NCI-H82 (cell line): ENCODE data around the gene NR1H4.
"Not testable (repeated sequence)": the region's sequence is repeated elsewhere in the genome, so short reads cannot be mapped to it uniquely, and the experiment has no call there.

Experiments
- DNase-seq: peaks from one replicate; lab custom pipeline; 2025; lab: John Stamatoyannopoulos, UW

NR1H4 gene

DNA sequence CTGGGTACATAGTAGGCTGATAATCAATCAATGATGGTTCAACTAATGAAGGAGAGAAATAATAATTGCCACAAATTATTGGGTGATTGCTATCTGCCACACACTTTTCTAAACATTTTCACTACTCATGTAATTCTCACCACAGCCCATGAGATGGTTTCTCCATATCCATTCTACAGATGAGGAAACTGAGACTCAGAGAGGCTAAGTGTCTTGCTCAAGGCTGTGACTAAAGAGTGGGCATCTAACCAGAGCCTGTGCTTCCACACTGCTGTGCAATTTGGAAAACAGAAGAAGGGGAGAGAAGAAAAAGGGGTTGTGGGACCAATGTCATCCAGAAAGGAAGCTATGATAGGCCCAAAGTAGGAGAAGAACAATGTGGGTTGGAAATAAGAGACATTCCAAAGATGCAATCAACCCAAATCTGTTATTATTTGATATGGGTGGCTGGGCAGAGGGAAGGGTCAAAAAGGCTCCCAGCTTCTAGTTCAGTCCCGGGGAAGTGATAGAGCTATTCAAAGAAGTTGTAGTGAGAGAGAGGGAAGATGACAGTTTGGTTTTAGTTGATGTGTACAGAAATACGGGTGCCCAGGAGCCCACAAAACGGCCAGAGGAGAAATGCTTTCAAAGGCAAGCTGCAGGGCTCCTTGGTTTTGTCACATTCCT lies 483 bp upstream of the NR1H4 start:
- no peak for DNase-seq

DNA sequence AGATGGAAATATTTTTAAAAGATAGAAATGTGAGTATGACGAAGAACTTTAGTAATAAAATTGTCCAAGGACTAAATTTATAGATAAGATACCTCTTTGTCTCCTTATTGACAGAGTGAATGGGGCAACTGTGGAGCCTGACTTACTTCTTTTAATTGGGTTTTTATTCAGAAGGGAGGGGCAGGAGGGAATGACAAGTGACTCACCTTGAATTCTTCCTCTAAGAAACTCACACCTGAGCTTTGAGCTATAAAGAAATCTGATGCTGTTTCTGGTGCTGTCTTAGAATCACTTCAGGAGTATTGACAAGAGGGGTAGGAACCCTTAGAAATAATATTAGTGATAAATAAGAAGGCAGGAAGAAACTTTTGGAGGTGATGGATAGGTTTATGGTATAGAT lies 951 bp downstream of the NR1H4 start:
- no peak for DNase-seq

DNA sequence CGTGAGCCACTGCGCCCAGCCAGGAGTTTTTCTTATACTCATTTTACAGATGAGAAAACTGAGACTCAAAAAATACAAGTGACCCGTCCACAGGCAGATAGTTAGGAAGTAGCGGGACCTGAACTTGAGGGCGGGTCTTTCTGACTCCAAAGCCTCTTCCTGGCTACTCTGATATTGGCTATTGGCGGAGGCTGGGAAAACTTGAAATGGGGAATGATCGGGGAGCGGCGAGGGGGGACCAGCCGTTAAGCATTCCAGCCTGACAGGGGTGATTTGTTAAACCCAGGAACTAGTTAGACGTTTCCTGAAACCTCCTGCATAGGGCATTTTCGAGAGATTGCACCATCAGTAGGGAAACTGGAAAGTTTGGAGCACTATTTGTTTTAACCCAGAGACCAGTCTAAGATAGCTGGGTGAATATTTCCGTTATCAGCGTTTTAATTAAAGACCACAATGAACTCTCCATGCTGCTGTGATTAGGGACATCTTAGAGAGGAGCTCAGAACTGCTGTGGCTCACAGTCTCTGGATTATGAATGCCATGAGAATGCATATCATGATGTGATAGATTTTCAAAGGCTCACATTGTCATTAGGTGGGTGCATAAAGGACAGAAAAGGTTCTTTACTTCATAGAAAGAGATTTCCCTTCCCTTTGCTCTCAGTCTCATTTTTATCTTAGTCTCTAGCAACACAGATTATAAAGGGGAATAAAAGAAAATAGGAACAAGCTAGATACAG lies 2.5 kb downstream of the NR1H4 start:
- DNase-seq, result no peak

DNA sequence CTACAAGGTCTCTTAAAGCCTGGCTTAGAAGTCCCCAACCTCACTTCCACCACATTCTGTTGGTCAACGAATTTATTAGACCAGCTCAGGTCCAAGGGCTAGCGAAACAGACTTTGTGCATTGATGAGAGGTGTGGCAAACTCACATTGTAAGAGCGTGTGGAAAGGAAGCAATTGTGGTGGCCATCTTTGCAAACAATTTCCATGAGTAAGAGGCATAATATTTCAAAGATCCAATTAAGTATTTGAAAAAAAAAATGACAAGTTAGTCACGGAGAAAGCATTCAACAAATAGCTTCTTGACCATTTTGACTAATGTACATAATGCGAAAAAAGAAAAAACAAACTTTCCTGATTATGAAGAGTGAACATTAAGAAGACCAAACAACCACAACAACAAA lies 7.4 kb downstream of the NR1H4 start:
- no peak for DNase-seq

DNA sequence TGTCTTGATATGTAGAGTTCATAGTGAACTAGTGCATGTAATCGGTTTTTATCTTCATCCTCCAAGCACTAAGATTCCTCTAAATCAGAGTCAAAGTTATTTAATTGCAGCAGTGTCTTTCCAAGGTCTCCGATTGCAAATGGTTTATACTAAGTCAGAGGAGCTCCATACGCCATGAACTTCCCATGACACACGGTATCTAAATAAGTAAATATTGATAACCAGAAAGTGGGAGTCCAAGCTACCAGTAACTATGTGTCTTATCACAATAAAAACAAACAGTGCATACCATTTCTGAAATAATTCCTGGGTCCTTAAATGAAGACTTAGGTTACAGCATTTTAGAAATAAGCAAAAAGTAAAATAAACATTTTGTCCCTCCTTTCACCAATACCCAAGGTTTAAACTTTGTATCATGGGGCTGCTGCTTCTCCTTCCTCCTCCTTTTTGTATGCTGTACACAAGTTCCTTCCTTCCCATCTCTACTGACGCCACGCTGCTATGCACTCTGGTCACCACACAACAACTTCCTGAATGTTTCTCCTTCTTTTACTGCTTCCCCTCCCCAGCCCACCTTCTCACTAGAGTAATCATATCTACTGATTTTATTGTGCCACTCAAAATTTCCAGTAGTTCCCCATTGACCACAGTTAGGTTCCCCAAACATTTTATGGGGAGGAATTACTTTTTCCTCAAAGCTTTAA lies 10.7 kb downstream of the NR1H4 start:
- DNase-seq, result no peak

DNA sequence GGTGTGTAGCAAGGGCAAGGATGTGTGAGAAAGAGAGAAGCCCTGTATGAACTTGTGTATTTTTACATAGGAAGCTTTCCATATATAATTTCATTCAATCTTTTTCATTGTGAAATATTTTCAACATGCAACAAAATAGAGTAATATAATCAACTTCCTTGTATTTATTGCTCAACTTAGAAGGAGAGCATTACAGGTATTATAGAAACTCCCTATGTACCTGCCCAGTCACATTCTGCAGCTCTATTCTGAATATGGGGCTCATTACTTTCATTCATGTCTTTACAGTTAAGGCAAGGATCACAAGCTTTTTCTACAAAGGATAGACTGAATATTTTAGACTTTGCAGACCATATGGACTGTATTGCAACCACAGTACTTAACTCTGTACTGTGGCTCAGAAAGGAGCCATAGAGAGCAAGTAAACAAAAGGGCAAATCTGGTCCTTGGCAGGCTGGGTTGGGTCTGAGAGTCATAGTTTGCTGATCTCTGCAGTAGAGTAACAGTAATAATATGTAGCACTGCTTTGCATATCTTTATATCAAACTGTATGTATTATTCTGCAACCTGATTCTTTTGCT lies 11.3 kb downstream of the NR1H4 start:
- DNase-seq, result no peak

DNA sequence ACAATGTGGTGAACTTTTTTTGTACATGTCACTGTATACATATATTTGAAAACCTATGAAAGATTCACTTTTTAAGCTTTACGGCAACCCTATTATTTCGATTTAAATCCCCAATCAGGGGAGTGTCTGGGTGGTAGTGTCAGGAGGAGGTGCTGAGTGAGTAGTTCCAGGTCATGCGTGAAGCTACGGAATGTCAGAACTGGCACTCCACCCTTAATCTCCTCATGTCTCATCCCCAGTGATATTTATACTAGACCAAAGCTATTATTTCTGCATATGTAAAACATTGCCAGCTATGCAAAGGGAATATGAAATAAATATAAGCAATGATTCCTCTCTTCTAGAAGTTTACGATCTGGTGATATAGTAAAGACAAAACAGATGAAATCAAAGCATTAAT lies 12.3 kb downstream of the NR1H4 start:
- no peak for DNase-seq

DNA sequence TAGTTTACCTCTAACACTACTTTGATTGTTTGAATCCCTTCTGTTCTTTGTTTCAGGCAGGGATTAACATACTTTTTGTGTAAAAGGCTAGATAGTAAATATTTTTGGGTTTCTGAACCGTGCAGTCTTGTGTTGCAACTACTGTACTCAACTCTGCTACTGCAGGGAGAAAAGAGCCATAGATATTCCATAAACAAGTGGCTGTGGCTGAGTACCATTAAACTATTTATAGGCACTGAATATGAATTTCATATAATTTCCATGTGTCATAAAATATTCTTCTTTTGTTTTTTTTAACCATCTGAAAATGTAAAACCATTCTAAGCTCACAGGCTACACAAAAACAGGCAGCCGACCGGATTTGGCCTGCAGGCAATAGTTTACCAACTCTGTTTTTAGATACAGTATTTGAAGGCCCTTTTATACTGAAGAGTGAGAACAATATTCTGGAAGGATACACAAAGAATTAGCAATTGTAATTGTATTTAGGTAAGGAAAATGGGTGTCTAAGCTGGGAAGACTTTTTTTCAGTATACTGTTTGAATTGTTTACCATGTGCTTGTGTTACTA lies 15.7 kb downstream of the NR1H4 start:
- no peak for DNase-seq

DNA sequence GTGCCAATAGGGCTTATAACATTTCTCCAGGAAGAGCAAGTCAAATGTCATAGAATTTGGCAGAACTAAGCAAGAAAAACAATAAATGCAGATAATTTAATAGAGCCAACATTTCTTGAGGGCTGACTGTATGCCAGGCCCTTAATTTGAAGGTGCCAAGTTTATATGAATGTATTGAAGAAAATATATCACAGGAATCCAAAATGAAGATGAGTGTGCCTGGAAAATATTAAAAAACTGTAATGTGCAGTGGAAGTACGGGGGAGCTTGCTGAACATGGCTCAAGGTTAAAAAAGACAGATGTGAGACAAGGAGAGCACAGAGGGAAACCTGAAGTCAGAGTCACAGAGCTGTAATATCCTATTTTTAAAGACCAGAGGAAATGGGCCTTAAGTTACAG lies 16.4 kb downstream of the NR1H4 start:
- DNase-seq, result no peak

DNA sequence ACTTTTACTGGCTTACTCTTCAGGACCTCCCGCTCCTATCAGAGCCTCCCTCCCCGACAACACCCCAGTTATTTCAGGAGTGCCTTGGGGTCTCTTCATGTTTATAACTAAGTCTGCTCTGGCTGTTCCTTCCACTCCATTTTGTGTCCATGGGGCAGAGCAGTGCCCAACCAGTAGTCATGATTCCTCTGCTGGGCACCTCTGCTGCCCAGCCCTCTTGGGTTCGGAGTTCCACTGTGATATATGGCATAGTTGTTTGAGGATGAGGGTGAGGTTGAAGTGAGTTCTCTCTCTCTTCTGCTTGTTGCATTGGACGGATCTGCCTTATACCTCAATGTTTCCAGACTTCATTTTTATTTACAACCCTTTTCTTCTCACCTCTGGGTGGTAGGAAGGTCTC lies 17.4 kb downstream of the NR1H4 start:
- DNase-seq, result no peak

DNA sequence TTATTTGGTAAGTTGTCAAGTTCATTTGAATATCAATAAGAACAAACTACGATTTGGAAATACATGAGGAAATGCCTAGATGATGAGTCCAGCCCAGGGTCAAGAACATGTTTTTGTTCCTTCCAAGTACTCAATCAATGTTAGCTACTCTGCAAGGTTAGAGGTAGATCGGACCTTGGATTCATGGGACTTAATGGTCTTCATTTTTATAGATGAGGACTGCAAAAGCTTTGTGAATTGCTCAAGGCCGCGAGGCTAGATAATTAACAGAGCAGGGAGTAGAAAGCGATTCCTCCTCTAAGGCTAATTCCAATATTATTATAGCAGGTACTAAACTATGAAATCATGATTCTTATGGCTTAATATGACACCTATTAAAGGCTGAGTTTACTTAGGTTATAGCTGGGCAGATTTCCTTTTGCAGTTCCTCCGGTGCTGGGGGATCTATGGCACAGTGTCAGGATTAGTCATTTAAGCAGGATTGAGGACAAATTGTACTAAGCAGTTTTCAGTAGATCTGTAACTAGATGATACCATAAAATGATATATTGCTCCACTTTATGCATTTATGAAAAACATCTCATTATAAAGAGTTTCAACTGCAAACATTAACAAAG lies 19.8 kb downstream of the NR1H4 start:
- DNase-seq, result no peak

DNA sequence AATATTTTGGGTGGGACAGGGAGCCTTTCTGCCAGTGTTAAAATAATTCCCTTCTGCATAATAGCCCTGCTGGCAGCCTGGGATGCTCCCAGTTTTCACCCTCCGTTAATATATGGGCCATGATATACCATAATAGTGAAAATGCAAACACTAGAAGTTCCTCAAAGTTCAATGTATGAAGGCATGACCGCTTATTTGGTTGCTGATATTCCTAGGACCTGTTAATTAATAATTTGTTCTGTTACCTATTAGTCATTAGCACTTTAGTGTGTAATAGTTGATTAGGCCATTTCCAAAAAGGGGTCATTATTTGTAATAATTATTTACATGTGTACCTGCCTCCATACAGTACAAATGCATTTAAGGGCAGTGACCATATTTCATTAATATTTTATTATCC lies 20.4 kb downstream of the NR1H4 start:
- DNase-seq, result no peak

DNA sequence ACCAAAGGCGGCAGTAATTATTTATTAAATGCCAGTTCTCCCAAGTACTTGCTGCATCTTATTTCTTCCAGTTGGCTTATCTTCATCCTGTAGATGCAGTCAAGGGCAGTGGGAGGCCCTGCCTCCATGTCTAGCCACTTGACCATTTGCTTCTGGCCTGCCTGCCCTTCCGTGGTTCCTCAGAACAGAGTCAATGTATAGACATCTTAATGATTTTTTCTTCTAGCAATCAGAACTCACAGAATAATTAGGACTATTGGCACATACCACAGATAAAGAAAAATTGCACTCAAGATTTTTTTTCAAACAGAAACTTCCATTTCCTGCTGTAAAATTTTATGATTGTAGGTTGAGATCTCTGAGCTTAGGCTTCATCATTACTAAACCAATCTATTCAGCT lies 20.9 kb downstream of the NR1H4 start:
- DNase-seq, result no peak

DNA sequence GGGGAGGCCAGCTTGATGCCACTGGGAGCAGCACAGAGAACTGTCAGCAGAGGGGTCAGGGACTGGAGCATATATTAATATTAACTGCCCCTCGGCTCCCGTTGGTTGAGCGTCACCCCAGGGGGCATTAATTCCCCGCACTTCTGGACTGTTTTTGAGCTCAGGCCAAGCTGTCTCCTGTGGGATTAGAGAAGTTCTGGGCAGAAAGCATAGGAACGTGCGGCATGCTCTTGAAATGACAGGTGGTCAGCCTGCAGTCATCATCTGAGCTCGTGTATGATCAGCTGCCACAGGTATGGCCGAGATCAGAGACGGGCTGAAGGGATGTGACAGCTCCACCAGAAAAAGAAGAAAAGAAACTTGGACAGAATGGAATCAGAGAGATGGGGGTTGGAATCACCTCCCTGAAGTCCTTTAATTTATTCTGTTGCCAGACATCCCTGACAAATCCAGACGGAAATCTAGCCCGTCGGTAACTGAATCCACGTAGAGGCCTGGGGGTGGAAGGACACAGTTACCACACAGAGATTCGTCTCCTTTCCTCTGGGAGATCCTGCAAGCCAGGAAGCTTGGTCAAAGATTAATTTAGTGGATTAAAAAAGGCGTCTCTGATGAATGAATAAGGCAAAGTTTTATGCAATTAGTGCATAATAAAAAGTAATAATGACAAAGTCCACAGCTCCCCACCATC lies 23.6 kb downstream of the NR1H4 start:
- peak; percentile 42 for DNase-seq

DNA sequence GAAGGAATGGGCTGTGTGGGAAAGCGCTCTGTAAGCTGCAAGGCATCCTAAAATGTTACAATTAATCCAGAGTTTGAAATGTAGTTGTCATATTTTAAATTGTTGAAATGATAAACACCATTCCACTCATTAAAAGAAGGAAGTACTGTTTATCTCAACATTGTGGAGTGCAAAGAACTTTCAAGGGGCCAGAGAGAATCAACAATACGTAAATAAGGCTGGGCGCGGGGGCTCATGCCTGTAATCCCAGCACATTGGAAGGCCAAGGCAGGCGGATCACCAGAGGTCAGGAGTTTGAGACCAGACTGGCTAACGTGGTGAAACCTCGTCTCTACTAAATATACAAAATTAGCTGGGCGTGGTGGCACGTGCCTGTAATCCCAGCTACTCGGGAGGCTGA lies 24.5 kb downstream of the NR1H4 start:
- DNase-seq, result no peak

DNA sequence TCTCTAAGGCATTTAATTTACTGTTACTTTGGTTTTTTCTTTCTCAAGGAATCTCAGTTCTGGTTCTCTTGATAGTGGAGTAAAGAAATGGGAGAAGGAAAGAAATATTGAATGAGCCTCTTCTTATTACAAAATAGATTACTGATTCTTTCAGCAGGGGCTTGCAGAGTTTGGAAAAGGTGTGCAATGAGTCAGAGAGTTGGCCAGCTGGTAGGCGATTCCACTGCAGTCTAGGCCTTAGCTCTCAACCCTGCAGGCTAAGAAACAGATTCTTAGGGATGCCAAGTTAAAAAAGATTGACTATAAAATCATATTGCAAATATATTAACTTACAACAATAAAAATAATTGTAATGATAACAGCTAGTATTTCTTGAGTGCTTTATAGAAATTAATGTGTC lies 25.8 kb downstream of the NR1H4 start:
- DNase-seq, result no peak

DNA sequence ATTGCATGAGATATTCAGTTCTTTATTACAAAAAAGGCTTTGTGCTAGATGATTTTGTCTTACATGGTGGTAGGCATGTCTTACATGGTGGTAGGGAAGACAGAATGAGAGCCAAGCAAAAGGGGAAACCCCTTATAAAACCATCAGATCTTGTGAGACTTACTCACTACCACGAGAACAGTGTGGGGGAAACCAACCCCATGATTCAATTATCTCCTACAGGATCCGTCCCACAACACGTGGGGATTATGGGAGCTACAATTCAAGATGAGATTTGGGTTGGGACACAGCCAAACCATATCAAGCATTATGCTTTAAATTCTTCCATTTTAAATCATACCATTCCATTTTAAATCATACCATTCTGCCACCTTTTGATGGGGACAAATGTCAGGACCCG lies 29.1 kb downstream of the NR1H4 start:
- DNase-seq, result not testable (repeated sequence)

DNA sequence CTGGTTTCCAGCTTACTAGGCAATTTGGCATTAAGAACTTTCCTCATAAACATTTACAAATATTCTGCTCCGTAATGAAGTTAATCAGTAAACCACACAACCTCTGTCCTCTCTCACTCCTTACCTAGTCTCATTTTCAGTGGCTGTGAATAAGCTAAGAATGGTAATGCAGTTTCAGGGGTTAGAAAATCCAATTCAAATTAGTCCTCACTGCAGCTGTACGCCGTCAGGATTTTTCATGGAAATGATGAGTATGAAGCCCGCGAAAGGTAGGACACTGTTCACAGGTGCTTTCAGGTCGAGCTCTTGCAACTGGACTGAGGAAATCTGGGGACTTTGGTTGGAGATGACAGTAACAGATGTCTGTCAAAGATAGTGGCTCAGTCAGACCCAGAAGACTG lies 29.6 kb downstream of the NR1H4 start:
- no peak for DNase-seq

DNA sequence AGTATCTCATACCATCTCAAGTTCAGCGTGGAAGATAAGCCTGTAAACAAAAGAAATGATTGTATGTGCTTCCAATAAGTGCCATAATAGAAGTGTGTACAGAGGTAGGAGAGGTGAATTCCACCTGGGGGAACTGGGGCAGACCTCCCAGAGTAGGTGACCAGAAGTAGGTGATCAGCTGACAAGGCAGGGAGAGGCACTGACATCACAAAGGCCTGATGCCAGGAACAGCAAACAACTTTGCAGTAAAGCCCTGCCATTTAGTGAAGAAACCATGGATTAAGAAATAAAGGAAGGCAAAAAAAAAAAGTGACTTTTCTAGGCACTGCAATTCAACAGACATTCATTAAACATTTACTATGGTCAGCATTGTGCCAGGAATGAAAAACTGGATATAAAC lies 31.1 kb downstream of the NR1H4 start:
- no peak for DNase-seq

DNA sequence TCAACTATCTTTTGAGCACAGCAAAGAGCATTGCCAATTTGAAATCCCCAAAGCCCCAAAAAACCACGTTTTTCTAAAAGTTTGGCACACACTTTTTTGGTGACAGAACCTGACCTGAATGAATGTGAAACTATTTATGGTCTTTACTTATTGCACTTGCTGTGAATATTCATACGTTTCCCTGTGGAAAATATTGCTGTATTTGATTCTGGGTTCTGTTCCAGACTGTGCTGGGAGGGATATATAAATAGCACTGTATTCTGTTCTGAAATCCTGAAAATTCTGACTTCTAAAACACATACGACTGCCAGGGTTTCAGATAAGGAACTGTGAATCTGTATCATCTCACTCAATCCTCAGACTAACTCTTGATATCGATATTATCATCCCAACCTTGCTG lies 35.1 kb downstream of the NR1H4 start:
- DNase-seq, result no peak

DNA sequence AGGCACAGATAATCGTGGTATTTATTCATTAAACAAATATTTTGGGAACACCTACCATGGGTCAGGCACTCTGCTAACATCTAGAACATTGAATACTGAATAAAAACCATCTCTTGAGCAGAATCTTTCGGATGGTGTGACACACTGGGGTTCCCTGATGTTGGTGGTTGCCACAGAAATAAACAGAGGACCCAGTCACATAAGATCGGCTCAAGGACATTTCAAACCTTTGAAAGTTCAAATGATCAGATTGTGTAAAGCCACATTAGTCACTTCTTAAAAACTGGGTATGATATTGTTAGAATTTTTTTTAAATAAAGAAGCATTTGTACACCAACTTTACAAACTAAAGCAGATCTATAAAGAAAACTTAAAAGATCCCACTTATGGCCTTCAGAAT lies 39.0 kb downstream of the NR1H4 start:
- no peak for DNase-seq

DNA sequence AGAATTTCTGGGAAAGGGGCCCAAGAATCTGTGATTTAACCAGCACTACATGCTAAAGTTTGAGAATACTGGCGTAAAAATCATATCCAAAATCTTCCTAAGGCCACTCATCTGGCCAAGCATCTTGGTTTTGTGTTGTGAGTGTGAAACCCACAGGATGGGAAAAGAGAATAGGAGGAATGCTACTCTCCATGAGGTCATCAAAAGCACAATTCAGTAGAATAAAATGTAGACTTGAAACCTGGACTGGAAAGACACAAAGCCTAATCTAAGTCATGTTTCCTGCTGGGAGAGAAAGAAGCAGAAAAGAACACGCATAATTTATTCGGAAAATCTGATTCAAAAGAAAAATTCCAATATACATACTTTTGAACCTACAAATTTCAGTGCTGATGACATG lies 42.3 kb downstream of the NR1H4 start:
- DNase-seq, result no peak
